Hepatocyte (in vitro differentiated cells): Measurements from ENCODE around the gene CAPN8. TPM values are rescaled to one million over a fixed set of nuclear protein-coding genes. Genes with fewer than 3 reads are reported as not detected.

Source experiments
- DNase-seq: peaks from one replicate; pipeline ENCODE4 v3.0.0-alpha.2; 2016; ENCODE audit warnings: low spot score
- H2AFZ ChIP-seq: fragments of 200-600 bp; sonication (generic); 2 replicates; pipeline ENCODE4 v1.6.0; 2016; ENCODE audit warnings: antibody characterized with exemption, mild to moderate bottlenecking
- H3K27ac ChIP-seq: fragments of 200-600 bp; sonication (generic); 2 replicates; pipeline ENCODE4 v1.5.1; 2016; ENCODE audit warnings: mild to moderate bottlenecking
- H3K27me3 ChIP-seq: fragments of 200-600 bp; sonication (generic); 2 replicates; pipeline ENCODE4 v1.6.1; 2016
- H3K36me3 ChIP-seq: fragments of 200-600 bp; sonication (generic); replicated peaks from 2 replicates; pipeline ENCODE4 v1.5.1; 2016; ENCODE audit warnings: low read depth; ENCODE audit not compliant: insufficient read depth
- H3K4me1 ChIP-seq: fragments of 200-600 bp; sonication (generic); 2 replicates; pipeline ENCODE4 v1.5.1; 2016; ENCODE audit warnings: mild to moderate bottlenecking, moderate library complexity; ENCODE audit not compliant: insufficient read depth
- H3K4me2 ChIP-seq: fragments of 200-600 bp; sonication (generic); 2 replicates; pipeline ENCODE4 v1.6.0; 2016
- H3K4me3 ChIP-seq: fragments of 200-600 bp; sonication (generic); 2 replicates; pipeline ENCODE4 v1.5.1; 2016; ENCODE audit warnings: mild to moderate bottlenecking
- H3K79me2 ChIP-seq: fragments of 200-600 bp; sonication (generic); 2 replicates; pipeline ENCODE4 v1.6.0; 2017; ENCODE audit warnings: mild to moderate bottlenecking
- H3K9me2 ChIP-seq: fragments of 200-600 bp; sonication (generic); replicated peaks from 2 replicates; pipeline ENCODE4 v1.6.0; 2017; ENCODE audit warnings: mild to moderate bottlenecking; ENCODE audit not compliant: insufficient read depth
- H3K9me3 ChIP-seq: fragments of 200-600 bp; sonication (generic); 2 replicates; pipeline ENCODE4 v1.5.1; 2016; ENCODE audit warnings: low read depth, mild to moderate bottlenecking
- H4K20me1 ChIP-seq: fragments of 200-600 bp; sonication (generic); 2 replicates; pipeline ENCODE4 v1.6.0; 2016; ENCODE audit warnings: mild to moderate bottlenecking; ENCODE audit not compliant: insufficient read depth, poor library complexity, severe bottlenecking
- EZH2 ChIP-seq: fragments of 200-600 bp; sonication (generic); IDR thresholded peaks from 2 replicates; pipeline ENCODE4 v1.6.1; 2016; ENCODE audit warnings: antibody characterized with exemption, mild to moderate bottlenecking, borderline replicate concordance
- EZH2phosphoT487 ChIP-seq: fragments of 200-600 bp; sonication (generic); IDR thresholded peaks from one replicate; pipeline ENCODE4 v1.6.1; 2018; ENCODE audit warnings: antibody characterized with exemption, mild to moderate bottlenecking, low read depth, moderate library complexity; ENCODE audit not compliant: unreplicated experiment, severe bottlenecking
- WGBS: methylation state at CpG from one replicate; pipeline ENCODE4 v1.1.6; 2016; ENCODE audit warnings: low lambda C conversion rate; ENCODE audit errors: missing lambda C conversion rate; 5-methylcytosine and 5-hydroxymethylcytosine counted together
- polyA plus RNA-seq: library from polyadenylated mRNA; unstranded; fragments of >200 nt; fragmentation: Nextera tagmentation; extraction: Ambion mirVana; gene quantifications from 2 replicates; pipeline ENCODE4 v1.2.1, GENCODE V29; 2016
- total RNA-seq: library from RNA; depleted of rRNA; stranded (reverse); fragments of >200 nt; gene quantifications from 2 replicates; pipeline ENCODE4 v1.2.3, GENCODE V29; 2014
- TF ChIP-seq, protein P1 (sequence below): fragments of 200-600 bp; sonication (generic); IDR thresholded peaks from 2 replicates; pipeline ENCODE4 v1.5.1; 2016; ENCODE audit warnings: antibody characterized with exemption, mild to moderate bottlenecking; ENCODE audit not compliant: poor library complexity

CAPN8 gene
- total and polyA plus RNA-seq, 2 experiments from 2014 or later = 16.4 to 18.0 TPM

DNA sequence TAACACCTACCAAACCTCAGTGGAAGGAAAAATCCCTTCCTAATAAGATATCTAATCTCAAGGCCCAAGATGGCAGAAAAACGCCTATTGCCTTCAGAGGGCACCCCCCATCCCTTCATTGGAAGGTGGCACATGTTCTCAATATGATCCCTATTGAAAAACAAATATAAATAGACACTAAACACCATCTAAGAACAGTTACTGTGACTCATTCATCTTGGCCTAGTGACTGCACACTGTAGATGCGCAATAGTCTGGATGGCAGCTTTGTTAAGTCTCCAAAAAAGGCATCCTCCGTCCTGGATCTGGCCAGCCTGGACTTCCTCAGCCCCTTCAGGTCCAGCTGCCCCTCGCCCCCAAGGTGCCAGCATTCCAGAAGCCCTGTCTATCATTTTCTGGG is 121.9 kb downstream of the CAPN8 start:
- no peak overlapping the region for H3K4me3 ChIP-seq
- H3K36me3 ChIP-seq = no peaks in the 10 kb centered on the region
- H3K79me2 ChIP-seq = no peaks in the 10 kb centered on the region
- no peaks in the 10 kb centered on the region for H3K4me1 ChIP-seq
- no peak overlapping the region for H2AFZ ChIP-seq
- no peaks in the 10 kb centered on the region for H3K27me3 ChIP-seq
- no peaks in the 10 kb centered on the region for H3K9me3 ChIP-seq
- no peaks in the 10 kb centered on the region for H3K9me2 ChIP-seq
- WGBS = 80% methylated on average over 4 of the region's 4 CpGs
- no peaks in the 10 kb centered on the region for H4K20me1 ChIP-seq
- no peak for DNase-seq
- TF ChIP-seq EZH2phosphoT487 (no peak), EZH2 (no peak)
- TF ChIP-seq, protein P1, sequence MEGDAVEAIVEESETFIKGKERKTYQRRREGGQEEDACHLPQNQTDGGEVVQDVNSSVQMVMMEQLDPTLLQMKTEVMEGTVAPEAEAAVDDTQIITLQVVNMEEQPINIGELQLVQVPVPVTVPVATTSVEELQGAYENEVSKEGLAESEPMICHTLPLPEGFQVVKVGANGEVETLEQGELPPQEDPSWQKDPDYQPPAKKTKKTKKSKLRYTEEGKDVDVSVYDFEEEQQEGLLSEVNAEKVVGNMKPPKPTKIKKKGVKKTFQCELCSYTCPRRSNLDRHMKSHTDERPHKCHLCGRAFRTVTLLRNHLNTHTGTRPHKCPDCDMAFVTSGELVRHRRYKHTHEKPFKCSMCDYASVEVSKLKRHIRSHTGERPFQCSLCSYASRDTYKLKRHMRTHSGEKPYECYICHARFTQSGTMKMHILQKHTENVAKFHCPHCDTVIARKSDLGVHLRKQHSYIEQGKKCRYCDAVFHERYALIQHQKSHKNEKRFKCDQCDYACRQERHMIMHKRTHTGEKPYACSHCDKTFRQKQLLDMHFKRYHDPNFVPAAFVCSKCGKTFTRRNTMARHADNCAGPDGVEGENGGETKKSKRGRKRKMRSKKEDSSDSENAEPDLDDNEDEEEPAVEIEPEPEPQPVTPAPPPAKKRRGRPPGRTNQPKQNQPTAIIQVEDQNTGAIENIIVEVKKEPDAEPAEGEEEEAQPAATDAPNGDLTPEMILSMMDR = no peak
- no peak overlapping the region for H3K4me2 ChIP-seq
- H3K27ac ChIP-seq = no peak overlapping the region

DNA sequence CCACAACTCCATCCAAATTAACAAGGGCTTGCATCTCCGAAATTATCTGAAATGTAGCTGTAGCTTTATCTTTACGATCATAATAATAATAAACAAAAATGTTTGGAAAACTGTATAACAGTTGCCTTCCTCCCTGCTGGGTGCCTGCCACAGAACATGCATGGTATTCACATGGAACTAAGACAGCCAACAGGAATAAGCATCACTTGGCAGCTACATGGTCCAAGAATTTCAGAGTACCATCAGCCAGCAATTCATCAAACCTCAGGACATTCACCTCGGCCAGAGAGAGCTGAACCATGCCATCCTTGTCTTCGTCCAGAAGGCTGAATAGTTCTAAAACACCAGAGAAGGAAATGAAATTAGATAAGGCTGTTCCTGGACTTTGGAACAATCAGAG is 122.7 kb downstream of the CAPN8 start:
- WGBS = 59% methylated on average over 4 of the region's 4 CpGs
- H3K79me2 ChIP-seq = no peaks in the 10 kb centered on the region
- TF ChIP-seq EZH2phosphoT487 (no peak), EZH2 (no peak)
- TF ChIP-seq, protein P1 = no peak
- H2AFZ ChIP-seq = no peak overlapping the region
- no peak for DNase-seq
- no peaks in the 10 kb centered on the region for H3K9me2 ChIP-seq
- no peaks in the 10 kb centered on the region for H3K36me3 ChIP-seq
- no peaks in the 10 kb centered on the region for H3K9me3 ChIP-seq
- H3K27me3 ChIP-seq = no peaks in the 10 kb centered on the region
- H3K4me3 ChIP-seq = no peak overlapping the region
- no peak overlapping the region for H3K27ac ChIP-seq
- H4K20me1 ChIP-seq = no peaks in the 10 kb centered on the region
- no peak overlapping the region for H3K4me2 ChIP-seq
- no peaks in the 10 kb centered on the region for H3K4me1 ChIP-seq

DNA sequence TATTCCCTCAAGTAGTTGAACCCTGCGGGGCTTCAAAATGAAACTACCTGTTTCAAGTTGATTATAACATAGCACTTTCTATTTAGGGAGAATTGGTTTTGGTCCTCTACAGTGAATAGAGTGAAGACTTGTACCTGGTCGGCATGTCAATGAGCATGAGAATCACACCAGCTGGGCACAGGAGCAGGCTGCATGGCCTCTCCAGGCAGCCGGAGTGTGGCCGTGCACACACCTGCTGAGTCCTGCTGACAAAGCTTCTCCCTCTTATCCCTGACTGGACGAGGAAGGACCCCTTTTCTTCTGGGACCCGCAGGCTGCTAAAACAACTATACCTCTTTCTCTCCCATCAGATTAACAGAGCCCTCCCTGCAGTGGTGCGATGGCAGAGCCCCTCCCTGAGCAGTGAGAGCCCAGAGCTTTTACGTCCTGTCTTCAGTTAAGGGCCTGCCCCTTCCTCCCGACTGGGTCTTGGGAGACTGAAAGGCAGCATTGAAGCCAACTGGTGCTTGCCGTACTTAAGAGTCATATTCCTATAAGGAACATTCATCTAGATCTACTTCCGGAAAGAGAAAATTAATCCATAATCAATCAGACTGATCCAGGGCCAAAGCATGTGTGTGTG is 124.9 kb downstream of the CAPN8 start:
- Histone ChIP-seq H4K20me1 (no peaks in the 10 kb centered on the region), H3K4me1 (no peaks in the 10 kb centered on the region), H3K4me3 (no peak overlapping the region), H3K9me2 (no peaks in the 10 kb centered on the region), H3K4me2 (no peak overlapping the region), H3K27ac (no peak overlapping the region), H3K79me2 (no peaks in the 10 kb centered on the region), H3K27me3 (no peaks in the 10 kb centered on the region), H3K36me3 (no peaks in the 10 kb centered on the region), H3K9me3 (no peaks in the 10 kb centered on the region), H2AFZ (no peak overlapping the region)
- WGBS = 85% methylated on average over 11 of the region's 11 CpGs
- no peak for DNase-seq
- TF ChIP-seq EZH2 (no peak), EZH2phosphoT487 (no peak)
- TF ChIP-seq, protein P1 = no peak
